Astrocyte of the cerebellum (primary cell): ENCODE measurements around the gene CDK5R1.

Source experiments
- DNase-seq: peaks from one replicate; pipeline ENCODE4 v3.0.0-alpha.2; 2011; ENCODE audit warnings: low read depth
- H3K4me3 ChIP-seq: 2 replicates; pipeline ENCODE4 v1.5.1; 2011; ENCODE audit warnings: mild to moderate bottlenecking, low read depth, low read length, moderate library complexity
- in situ Hi-C: cut with HindIII; loops from 2 replicates; pipeline ENCODE4 v1.10.0; 2017; ENCODE audit warnings: low sequenced_read_pairs
- TF ChIP-seq, protein P1 (sequence below): IDR thresholded peaks from 2 replicates; pipeline ENCODE4 v1.5.1; 2012; ENCODE audit warnings: low read length, low read depth, moderate library complexity, mild to moderate bottlenecking; ENCODE audit errors: missing control alignments

CDK5R1 gene

DNA sequence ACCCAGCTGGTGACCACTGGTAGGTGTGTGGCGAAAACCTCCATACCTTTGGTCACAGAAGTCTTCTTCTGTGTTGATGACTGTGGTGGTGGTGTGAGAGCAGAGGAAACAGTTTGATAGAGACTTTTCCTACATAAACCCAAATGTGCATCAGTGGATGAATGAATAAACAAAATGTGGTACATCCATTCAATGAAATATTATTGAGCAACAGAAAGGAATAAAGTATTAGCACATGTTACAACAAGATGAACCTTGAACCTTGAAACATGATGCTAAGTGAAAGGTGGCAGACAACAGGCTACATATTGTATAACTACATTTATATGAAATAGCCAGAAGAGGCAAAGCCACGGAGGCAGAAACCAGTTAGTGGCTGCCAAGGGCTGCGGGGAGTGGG lies 15.2 kb downstream of the CDK5R1 start:
- TF ChIP-seq, protein P1, sequence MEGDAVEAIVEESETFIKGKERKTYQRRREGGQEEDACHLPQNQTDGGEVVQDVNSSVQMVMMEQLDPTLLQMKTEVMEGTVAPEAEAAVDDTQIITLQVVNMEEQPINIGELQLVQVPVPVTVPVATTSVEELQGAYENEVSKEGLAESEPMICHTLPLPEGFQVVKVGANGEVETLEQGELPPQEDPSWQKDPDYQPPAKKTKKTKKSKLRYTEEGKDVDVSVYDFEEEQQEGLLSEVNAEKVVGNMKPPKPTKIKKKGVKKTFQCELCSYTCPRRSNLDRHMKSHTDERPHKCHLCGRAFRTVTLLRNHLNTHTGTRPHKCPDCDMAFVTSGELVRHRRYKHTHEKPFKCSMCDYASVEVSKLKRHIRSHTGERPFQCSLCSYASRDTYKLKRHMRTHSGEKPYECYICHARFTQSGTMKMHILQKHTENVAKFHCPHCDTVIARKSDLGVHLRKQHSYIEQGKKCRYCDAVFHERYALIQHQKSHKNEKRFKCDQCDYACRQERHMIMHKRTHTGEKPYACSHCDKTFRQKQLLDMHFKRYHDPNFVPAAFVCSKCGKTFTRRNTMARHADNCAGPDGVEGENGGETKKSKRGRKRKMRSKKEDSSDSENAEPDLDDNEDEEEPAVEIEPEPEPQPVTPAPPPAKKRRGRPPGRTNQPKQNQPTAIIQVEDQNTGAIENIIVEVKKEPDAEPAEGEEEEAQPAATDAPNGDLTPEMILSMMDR: no peak
- DNase-seq: no peak
- in situ Hi-C loops: no loop called here
- H3K4me3 ChIP-seq: no peak overlapping the region

DNA sequence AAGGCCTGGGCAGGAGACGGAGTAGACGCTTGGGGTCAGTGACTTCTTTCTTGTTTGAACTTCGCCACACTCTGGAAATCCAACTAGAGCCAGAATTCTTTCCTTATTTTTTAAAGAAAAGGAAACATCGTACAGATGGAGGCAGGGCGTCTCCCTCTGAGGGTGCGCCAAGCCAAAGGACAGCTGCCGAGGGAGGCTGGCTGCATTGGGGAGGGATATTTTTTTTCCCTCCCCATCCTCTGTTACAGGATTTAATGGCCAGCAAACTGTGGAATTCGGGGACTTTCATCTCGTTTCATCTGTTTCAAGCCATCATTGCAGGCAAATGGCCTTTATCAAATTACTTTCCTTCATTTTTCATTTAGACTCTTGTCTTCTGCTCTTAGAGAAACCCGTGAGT lies 15.9 kb downstream of the CDK5R1 start:
- H3K4me3 ChIP-seq: no peak overlapping the region
- TF ChIP-seq, protein P1: no peak
- in situ Hi-C loops: no loop called here
- DNase-seq: no peak

DNA sequence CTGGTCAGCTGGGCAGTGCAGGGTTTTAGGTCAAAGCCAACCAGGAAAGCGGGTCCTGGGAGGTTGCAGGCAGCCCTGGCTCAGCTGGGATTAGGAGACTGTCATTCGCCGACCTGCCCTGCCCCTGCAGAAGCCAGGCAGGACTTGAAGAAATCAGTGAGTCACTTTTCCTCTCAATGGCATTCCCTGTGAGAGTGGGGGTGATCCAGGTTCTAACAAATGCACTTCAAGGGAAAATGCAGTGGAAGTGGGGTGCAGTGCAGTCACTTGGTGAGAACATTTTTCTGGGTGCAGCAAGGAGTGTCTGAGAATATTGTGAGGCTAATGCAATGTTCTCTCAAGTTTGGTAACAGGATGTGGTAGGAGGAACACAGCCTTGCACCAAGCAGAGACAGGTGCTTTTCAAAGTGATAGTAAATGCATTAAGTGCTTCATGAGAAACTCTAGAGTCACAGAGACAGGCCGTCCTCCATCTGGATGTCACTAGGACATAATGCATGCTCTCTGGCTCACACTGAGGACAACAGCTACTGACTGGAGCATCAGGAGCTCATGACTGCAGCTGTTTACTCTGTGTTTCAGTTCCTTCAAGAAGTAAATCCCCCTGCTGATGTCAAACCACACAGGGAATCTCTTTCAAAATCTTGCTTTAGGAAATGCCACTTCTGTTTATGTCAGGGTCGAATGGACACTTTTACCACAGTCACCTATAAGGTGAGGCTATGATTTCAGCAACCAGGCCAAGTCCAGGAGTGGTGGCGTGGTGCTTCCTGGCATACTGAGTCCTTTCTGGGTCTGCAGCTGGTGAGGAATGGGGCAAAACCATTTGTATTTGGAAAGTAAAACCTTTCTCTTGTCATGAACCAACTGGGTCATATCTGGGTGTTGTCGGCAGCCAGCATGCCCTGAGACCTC lies 16.7 kb downstream of the CDK5R1 start:
- H3K4me3 ChIP-seq: no peak overlapping the region
- no peak for DNase-seq
- in situ Hi-C loops: no loop called here
- TF ChIP-seq, protein P1: no peak

DNA sequence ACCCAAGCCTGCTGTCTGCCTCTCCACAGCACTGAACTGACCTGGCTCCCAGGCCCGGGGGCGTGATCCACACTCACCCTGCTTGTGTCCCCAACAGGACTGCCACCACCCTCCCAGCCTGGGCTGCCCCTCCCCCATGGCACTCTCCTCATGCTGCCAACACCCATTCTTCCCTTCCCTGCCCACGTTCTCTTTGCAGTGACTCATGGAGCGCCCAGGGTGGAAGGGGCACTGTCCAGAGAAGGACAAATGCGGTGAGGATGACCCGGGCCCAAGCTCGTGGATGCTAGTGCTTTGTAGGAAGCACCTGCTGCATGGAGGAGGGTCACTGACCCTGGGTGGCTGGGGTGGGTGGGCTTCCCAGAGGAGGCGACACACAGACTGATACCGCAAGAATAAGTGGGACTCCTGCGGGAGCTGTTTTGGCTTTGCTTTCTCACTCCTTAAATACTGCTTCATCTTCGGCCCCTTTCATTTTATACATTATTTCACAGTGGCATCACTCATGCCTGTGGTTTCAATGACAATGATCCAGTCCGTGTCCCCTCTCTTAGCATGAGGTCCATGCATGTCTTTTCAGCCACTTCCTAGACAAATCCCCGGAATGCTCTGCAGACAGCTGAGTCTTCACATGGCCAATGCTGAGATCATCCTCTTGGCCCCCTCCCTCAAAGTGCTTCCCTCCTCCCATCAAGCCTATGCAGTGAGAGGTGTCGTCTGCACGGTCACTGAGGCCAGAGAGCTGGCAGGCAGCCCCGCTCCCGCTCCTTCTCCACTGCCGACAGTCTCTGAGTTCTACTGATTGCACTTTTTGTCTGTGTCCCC lies 17.6 kb downstream of the CDK5R1 start:
- DNase-seq: no peak
- TF ChIP-seq, protein P1: no peak
- in situ Hi-C loops: no loop called here
- H3K4me3 ChIP-seq: no peak overlapping the region

DNA sequence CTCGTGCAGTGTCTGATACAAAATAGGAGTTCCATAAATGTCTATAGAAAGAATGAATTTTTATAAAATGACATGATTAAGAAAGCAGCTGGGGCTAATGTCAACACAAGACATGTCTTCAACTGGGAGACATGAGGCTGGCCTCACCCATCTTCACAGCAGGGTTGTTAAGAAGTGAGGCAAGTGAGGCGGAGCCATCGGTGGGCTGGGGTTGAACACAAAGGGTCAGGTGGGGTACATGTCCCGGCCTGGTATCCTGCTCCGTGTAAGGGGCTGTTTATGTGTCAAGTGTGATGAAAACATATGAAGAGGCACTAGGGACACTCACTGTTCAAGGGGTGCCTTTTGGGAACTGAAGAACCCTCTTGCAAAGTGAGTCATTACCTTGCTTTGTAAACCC lies 22.1 kb downstream of the CDK5R1 start:
- DNase-seq: no peak
- TF ChIP-seq, protein P1: no peak
- no peak overlapping the region for H3K4me3 ChIP-seq
- in situ Hi-C loops: no loop called here

DNA sequence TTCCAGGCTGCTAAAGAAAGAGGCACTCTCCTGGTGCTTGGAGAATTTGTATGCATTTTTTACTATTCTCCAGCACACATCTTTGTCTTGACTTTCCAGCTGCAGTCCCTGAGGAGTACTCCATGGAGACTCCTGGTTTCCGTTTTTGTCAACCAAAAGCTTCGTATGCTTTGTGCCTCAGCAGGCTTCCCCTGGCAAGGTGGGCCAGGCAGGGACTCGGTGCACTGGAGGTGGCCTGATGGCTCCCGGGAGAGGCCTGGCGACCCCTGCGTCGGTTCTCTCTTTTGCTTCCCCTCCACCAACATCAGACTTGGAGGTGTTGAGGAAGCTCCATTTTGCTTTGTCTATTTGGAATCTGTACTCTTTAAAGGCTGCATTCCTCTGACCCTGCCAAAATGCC lies 23.7 kb downstream of the CDK5R1 start:
- TF ChIP-seq, protein P1: no peak
- in situ Hi-C loops: no loop called here
- no peak for DNase-seq
- no peak overlapping the region for H3K4me3 ChIP-seq
